Measurements from ENCODE around the gene KCTD21.

- TF ChIP-seq CTCF (IDR thresholded peaks at IDR 0.05; ENCODE audit: insufficient read depth, low read length) (no peak), POLR2AphosphoS5 (IDR thresholded peaks at IDR 0.05; ENCODE audit: low read depth) (no peak), GABPA (IDR thresholded peaks at IDR 0.05; ENCODE audit: low read depth) (no peak), REST (IDR thresholded peaks at IDR 0.05; ENCODE audit: insufficient replicate concordance, low read depth) (no peak)
These were observed 7.7 kb downstream of the KCTD21 start for GRCh38 chr11:78180751-78181150.
